COR-L47 (cell line): Measurements from ENCODE around the gene HOXA5.
A peak's percentile ranks its signal among the peaks of the same experiment; 100 is the strongest.

ENCODE experiments used
- DNase-seq: peaks from one replicate; lab custom pipeline; 2025; lab: John Stamatoyannopoulos, UW

HOXA5 gene

GRCh38 chr7:27106181-27106900 lies 37.1 kb downstream of the HOXA5 start:
- no peak for DNase-seq

- DNase-seq = no peak
Measured at GRCh38 chr7:27105301-27106031, 38.0 kb downstream of the HOXA5 start.

DNA sequence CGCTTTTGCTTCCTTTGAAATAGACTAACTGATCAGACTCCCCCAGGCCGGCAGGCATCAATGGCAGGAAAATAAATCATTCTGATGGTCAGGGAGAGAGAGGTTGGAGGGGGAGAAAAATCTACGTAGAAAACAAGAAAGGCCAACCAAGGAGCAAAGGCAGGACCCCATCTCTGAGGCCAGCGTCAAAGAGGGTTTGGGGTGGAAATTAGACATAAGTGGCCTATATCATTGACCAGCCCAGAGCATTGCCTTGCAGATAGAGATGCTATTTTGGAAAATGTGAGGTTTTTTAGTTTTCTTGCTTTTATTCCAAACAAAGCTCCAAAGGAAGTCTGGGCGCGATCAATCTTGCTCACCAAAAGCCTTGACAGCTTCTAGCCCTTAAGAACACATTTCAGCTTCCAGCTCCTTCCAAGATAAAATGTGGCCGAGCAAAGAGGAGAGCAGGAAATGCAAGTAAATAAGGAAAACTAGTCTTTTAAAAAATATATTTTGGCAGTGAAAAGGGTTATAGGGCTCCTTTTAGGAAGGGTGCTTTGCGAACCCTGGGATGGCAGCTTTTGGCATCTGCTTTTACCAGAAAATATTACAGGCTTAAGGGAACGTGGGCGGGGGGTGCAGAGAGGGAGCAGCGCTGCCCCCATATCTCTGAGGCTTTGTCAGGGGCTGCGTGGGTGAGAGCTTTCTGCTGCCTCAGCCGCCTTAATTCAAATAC lies 39.0 kb downstream of the HOXA5 start:
- no peak for DNase-seq

DNA sequence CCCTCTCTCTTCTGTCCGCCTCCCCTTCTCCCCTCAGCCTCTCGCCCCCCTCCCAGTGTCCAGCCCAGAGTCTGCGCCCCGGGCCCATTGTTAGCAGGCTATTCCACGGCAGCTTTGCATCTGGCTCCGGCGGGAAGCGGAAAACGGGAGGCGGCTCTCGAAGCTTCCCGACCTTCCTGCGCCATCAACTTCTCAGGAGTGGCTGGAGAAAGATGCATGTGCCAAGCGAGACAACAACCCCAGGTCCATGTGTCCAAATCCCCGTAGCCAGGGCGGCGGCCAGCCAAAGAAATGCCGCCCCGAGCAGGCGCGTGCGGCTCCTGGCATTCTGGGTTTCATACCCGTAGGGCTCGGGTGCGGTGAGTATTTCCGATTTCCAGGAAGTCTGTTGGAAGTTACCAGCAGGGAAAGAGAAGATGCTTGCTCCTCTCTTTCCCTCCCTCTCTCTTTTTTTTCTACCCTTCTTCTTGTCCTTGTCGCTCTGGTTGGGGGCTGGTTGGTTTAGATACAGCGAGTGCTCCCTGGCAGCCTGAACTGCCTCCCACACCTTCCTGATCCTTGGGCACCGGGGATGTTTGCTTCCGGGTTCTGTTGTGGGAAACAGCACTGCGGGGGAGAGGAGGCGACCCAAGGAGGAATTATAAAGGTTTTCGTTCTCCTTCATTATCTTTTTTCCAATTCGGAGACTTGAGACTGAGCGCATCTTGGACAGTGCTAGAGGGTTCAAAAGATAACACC lies 39.8 kb downstream of the HOXA5 start:
- no peak for DNase-seq

- no peak for DNase-seq
Measured at GRCh38 chr7:27102581-27103442, 40.7 kb downstream of the HOXA5 start, which contains the start of gene HOXA2. Gene HOXA2, minus strand, starts transcription at chr7:27102683. Its CDS starts 183 bp downstream, at chr7:27102500.

GRCh38 chr7:27101957-27102580 lies 41.4 kb downstream of the HOXA5 start:
- DNase-seq = no peak

- DNase-seq = no peak
Measured at GRCh38 chr7:27101171-27101956, 42.1 kb downstream of the HOXA5 start.

GRCh38 chr7:27100694-27101170 lies 42.7 kb downstream of the HOXA5 start:
- no peak for DNase-seq

GRCh38 chr7:27099453-27100370 lies 43.8 kb downstream of the HOXA5 start:
- no peak for DNase-seq

DNA sequence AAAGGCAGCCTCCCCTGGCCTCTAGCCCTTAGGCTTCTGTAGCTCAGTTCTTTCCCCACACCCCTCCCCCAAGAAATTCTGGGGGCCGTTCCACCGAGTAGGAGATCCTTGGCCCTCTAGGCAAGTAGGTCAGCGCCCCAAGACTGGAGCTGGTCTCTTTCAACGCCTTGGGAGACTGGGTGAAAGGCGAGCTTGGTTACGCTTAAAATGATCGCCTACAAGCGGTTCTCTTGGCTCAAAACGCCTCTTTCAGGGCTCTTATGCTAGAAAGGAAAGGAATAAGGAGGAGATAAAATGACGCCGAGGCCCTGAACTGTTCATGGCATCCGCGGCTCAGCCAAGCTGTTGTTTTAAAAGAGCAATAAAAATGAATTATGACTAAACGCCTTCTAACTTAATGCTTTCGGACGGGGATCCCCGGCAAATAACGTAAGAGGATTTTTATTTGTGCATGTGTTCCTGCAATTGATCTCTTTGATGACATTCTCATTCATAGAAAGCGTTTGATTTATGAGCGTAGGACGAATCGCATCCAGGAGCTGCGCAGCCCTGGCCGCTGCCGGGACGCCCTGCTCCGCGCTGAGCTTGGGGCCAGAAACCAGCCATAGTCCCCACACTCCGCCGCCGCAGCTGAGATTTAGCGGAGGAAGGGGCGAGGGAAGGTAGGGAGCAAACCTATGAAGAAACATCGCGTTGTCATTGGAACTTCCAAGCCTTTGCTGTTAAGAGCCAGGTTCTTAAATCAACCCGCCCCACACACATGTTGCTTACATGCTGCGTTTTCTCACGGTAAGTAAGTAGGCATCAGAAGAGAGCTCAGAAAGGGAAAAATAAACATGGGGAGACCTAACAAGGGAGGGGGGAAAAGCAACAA lies 44.7 kb downstream of the HOXA5 start:
- DNase-seq = no peak

DNA sequence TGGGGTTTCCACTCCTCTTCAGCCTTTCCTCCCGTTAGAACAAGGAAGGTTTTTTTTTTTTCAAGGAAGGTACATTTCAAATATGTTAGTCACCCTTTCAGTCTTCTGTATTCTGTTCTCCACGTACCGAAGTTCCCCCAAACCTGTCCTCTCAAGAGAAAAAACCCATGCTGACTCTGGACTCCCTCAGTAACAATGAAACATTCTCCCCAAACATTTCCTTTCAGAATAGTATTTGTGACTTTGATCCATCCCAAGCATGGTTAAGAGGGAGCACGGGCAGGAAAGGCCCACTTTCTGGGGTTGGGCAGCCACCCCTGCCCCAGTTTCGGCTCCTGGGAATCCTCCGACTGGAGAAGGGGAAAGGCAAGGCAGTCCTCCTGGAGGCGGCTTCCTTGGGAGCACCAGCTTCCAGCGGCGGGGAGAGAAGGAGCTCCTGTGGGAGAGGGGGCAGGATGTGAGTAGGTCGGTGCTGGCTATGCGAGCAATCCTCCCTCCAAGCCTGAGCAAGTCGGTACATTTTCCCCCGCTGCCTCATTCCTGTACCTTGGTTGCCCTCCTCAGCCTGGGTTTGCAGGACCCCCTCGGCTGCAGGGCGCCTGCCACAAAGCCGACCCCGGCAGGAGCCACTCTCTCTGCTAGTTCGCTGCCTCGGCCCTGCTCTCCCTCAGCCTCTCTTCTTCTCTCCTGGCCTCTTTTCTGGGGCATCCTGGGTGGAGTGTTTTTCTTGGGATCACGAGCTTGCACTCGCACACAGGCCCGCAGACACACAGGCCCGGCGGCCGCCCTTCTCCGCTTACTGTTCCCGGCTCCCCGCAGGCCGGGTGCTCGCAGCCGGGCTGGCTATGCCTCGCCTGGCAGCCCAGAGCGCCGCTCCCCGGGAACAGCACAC lies 45.5 kb downstream of the HOXA5 start:
- no peak for DNase-seq

- DNase-seq = no peak
Measured at GRCh38 chr7:27096768-27097514, 46.5 kb downstream of the HOXA5 start.

- DNase-seq = peak; percentile 90
Measured at GRCh38 chr7:27095897-27096767, 47.3 kb downstream of the HOXA5 start, which contains the start of gene HOXA1. Gene HOXA1, minus strand, starts transcription at chr7:27096000. Its CDS starts 88 bp downstream, at chr7:27095912.

GRCh38 chr7:27095050-27095896 lies 48.2 kb downstream of the HOXA5 start:
- DNase-seq = no peak
